Gastrocnemius medialis (tissue), 4 donors: Measurements from ENCODE around the gene AMIGO1.

Source experiments
- CTCF ChIP-seq, 5 experiments: fragments of 450-650 bp in 3 of 5; fragments of 200-600 bp in 2 of 5; sonication (generic) in 2 of 5; IDR thresholded peaks in 4 of 5; conservative IDR thresholded peaks in 1 of 5; 1 replicate in 4 of 5; 2 replicates in 1 of 5; pipeline ENCODE4 v1.5.1; 2016 to 2019; ENCODE audit warnings: antibody characterized with exemption in 5 of 5, mild to moderate bottlenecking in 3 of 5, moderate library complexity in 3 of 5
- POLR2A ChIP-seq, 2 donors: fragments of 450-650 bp; IDR thresholded peaks; one replicate each; pipeline ENCODE4 v1.6.1; 2017; ENCODE audit warnings: antibody characterized with exemption in 2 of 2, mild to moderate bottlenecking in 2 of 2, moderate library complexity in 2 of 2

- no peak for TF ChIP-seq CTCF (IDR thresholded peaks at IDR 0.05 in 4 of 5, conservative IDR thresholded peaks at IDR 0.05 in 1 of 5)
- no peak for TF ChIP-seq POLR2A (IDR thresholded peaks at IDR 0.05)
Observed at GRCh38 chr1:109527846-109528695, 18.5 kb upstream of the AMIGO1 start.
